TTC549 (cell line): Measurements from ENCODE around the gene SARS1.

ENCODE experiments used
- FAIRE-seq: peaks from 2 replicates; lab custom pipeline; 2012; peaks lifted over from hg19 to GRCh38; lab: Jason Lieb, UNC

Gene SARS1

GRCh38 chr1:109251277-109252166, 37.8 kb downstream of the SARS1 start:
- FAIRE-seq = no peak

- FAIRE-seq = no peak
Measured at GRCh38 chr1:109252167-109252892, 38.6 kb downstream of the SARS1 start.

GRCh38 chr1:109252893-109253802, 39.4 kb downstream of the SARS1 start:
- FAIRE-seq = no peak

- FAIRE-seq = no peak
Measured at GRCh38 chr1:109253803-109254620, 40.3 kb downstream of the SARS1 start.

- no peak for FAIRE-seq
Measured at GRCh38 chr1:109254621-109255096, 40.9 kb downstream of the SARS1 start.

GRCh38 chr1:109255097-109255651, 41.5 kb downstream of the SARS1 start:
- FAIRE-seq = no peak

- no peak for FAIRE-seq
Measured at GRCh38 chr1:109255678-109256077, 42.0 kb downstream of the SARS1 start.

GRCh38 chr1:109256085-109256484, 42.4 kb downstream of the SARS1 start:
- no peak for FAIRE-seq

- no peak for FAIRE-seq
Measured at GRCh38 chr1:109256971-109257681, 43.4 kb downstream of the SARS1 start.

GRCh38 chr1:109257682-109258421, 44.1 kb downstream of the SARS1 start:
- no peak for FAIRE-seq

- FAIRE-seq = no peak
Measured at GRCh38 chr1:109258481-109259466, 45.1 kb downstream of the SARS1 start.

- FAIRE-seq = no peak
Measured at GRCh38 chr1:109259674-109260557, 46.2 kb downstream of the SARS1 start.

- no peak for FAIRE-seq
Measured at GRCh38 chr1:109261006-109261405, 47.3 kb downstream of the SARS1 start.

- FAIRE-seq = no peak
Measured at GRCh38 chr1:109261578-109261977, 47.9 kb downstream of the SARS1 start.

GRCh38 chr1:109262231-109263055, 48.7 kb downstream of the SARS1 start:
- no peak for FAIRE-seq

GRCh38 chr1:109263234-109263596, 49.5 kb downstream of the SARS1 start:
- FAIRE-seq = no peak
